Measurements from ENCODE around the gene RASD2. TPM values are rescaled to one million over a fixed set of nuclear protein-coding genes. Genes with fewer than 3 reads are reported as not detected.
"Not testable (repeated sequence)": the region's sequence is repeated elsewhere in the genome, so short reads cannot be mapped to it uniquely, and the experiment has no call there.

RASD2 gene
- total RNA-seq, 2 experiments from 2014 or later = 0.19 TPM; not detected in 1

DNA sequence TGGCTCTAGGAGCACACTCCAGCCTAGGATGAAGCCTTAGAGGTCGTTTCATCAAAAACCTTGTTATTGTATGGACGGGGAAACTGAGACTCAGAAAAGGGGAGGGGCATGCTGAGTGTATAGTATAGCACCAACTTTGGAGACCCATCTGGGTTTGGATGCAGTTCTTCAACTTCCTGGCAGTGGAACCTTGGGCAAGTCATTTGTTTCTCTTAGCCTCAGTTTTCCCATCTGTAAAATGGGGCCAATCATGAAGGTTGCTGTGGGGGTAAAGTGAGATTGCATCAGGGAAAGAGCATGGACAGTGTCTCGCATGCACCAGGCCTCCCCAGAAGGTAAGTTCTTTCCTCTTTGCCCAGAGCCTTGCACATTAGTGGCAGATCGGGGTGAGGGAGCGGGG, 47.6 kb upstream of the RASD2 start:
- H3K27ac ChIP-seq (ENCODE audit: low read depth, low read length, poor library complexity, severe bottlenecking) = no peak overlapping the region
- H3K4me2 ChIP-seq (ENCODE audit: low read length) = no peak overlapping the region
- intact Hi-C loops (cut with micrococcal nuclease; ENCODE audit: unreplicated experiment) = no loop called here
- H3K4me3 ChIP-seq (ENCODE audit: low read depth, low read length, poor library complexity, severe bottlenecking) = no peak overlapping the region
- H3K79me2 ChIP-seq (ENCODE audit: insufficient read depth, low read depth, low read length) = no peaks in the 10 kb centered on the region
- no peaks in the 10 kb centered on the region for H3K9me3 ChIP-seq (ENCODE audit: low read length)
- no peaks in the 10 kb centered on the region for H3K36me3 ChIP-seq (ENCODE audit: insufficient read depth, low read length)
- no peaks in the 10 kb centered on the region for H3K9me2 ChIP-seq (ENCODE audit: insufficient read depth, low read length)
- ChIA-PET CTCF (ENCODE audit: unreplicated experiment) (no interaction called here), POLR2A (interaction anchor here (0.8 kb wide), 1 partner anchor 17 kb away, joined by 3 read pairs; no protein-coding TSS in a partner anchor)
- BruUV-seq (replicated peaks) = no TSS peak
- H3K4me1 ChIP-seq (ENCODE audit: insufficient read depth, low read length, poor library complexity, severe bottlenecking) = no peaks in the 10 kb centered on the region
- no peak overlapping the region for H2AFZ ChIP-seq (ENCODE audit: low read length)
- TF ChIP-seq EZH2phosphoT487 (IDR thresholded peaks at IDR 0.05; ENCODE audit: borderline replicate concordance, low read depth, low read length) = no peak
- TF ChIP-seq, protein P1, sequence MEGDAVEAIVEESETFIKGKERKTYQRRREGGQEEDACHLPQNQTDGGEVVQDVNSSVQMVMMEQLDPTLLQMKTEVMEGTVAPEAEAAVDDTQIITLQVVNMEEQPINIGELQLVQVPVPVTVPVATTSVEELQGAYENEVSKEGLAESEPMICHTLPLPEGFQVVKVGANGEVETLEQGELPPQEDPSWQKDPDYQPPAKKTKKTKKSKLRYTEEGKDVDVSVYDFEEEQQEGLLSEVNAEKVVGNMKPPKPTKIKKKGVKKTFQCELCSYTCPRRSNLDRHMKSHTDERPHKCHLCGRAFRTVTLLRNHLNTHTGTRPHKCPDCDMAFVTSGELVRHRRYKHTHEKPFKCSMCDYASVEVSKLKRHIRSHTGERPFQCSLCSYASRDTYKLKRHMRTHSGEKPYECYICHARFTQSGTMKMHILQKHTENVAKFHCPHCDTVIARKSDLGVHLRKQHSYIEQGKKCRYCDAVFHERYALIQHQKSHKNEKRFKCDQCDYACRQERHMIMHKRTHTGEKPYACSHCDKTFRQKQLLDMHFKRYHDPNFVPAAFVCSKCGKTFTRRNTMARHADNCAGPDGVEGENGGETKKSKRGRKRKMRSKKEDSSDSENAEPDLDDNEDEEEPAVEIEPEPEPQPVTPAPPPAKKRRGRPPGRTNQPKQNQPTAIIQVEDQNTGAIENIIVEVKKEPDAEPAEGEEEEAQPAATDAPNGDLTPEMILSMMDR (conservative IDR thresholded peaks at IDR 0.05; ENCODE audit: low read length) = no peak
- no peaks in the 10 kb centered on the region for H4K20me1 ChIP-seq (ENCODE audit: insufficient read depth, low read length)
- DNase-seq (ENCODE audit: low spot score) = no peak

- H3K4me2 ChIP-seq (ENCODE audit: low read length); BruUV-seq (replicated peaks); H4K20me1 ChIP-seq (ENCODE audit: insufficient read depth, low read length); H3K9me2 ChIP-seq (ENCODE audit: insufficient read depth, low read length); POLR2A ChIA-PET; intact Hi-C loops (cut with micrococcal nuclease; ENCODE audit: unreplicated experiment); DNase-seq (ENCODE audit: low spot score); H3K4me1 ChIP-seq (ENCODE audit: insufficient read depth, low read length, poor library complexity, severe bottlenecking); H2AFZ ChIP-seq (ENCODE audit: low read length); H3K36me3 ChIP-seq (ENCODE audit: insufficient read depth, low read length); H3K9me3 ChIP-seq (ENCODE audit: low read length); H3K79me2 ChIP-seq (ENCODE audit: insufficient read depth, low read depth, low read length); H3K27ac ChIP-seq (ENCODE audit: low read depth, low read length, poor library complexity, severe bottlenecking); CTCF ChIA-PET (ENCODE audit: unreplicated experiment); H3K4me3 ChIP-seq (ENCODE audit: low read depth, low read length, poor library complexity, severe bottlenecking): not testable (repeated sequence)
Measured at GRCh38 chr22:35495711-35496110, 44.9 kb upstream of the RASD2 start.

GRCh38 chr22:35496768-35497312, 43.8 kb upstream of the RASD2 start:
- POLR2A ChIA-PET = interaction anchor here (0.7 kb wide), 1 partner anchor 15 kb away, joined by 3 read pairs; no protein-coding TSS in a partner anchor
- no peak overlapping the region for H3K27ac ChIP-seq (ENCODE audit: low read depth, low read length, poor library complexity, severe bottlenecking)
- no peak overlapping the region for H3K4me3 ChIP-seq (ENCODE audit: low read depth, low read length, poor library complexity, severe bottlenecking)
- TF ChIP-seq, protein P1 (conservative IDR thresholded peaks at IDR 0.05; ENCODE audit: low read length) = no peak
- TF ChIP-seq EZH2phosphoT487 (IDR thresholded peaks at IDR 0.05; ENCODE audit: borderline replicate concordance, low read depth, low read length) = no peak
- CTCF ChIA-PET (ENCODE audit: unreplicated experiment) = no interaction called here
- H4K20me1 ChIP-seq (ENCODE audit: insufficient read depth, low read length) = no peaks in the 10 kb centered on the region
- H3K9me2 ChIP-seq (ENCODE audit: insufficient read depth, low read length) = no peaks in the 10 kb centered on the region
- no peak overlapping the region for H3K4me2 ChIP-seq (ENCODE audit: low read length)
- intact Hi-C loops (cut with micrococcal nuclease; ENCODE audit: unreplicated experiment) = no loop called here
- no peaks in the 10 kb centered on the region for H3K79me2 ChIP-seq (ENCODE audit: insufficient read depth, low read depth, low read length)
- no peaks in the 10 kb centered on the region for H3K9me3 ChIP-seq (ENCODE audit: low read length)
- no peaks in the 10 kb centered on the region for H3K36me3 ChIP-seq (ENCODE audit: insufficient read depth, low read length)
- no TSS peak for BruUV-seq (replicated peaks)
- no peaks in the 10 kb centered on the region for H3K4me1 ChIP-seq (ENCODE audit: insufficient read depth, low read length, poor library complexity, severe bottlenecking)
- DNase-seq (ENCODE audit: low spot score) = no peak
- H2AFZ ChIP-seq (ENCODE audit: low read length) = no peak overlapping the region

All from OCI-LY7 (cell line).